Esophagus squamous epithelium (tissue), 5 donors: ENCODE results near the gene TNFRSF4. TPM values are rescaled to one million over a fixed set of nuclear protein-coding genes. Genes with fewer than 3 reads are reported as not detected.

Source experiments
- DNase-seq: peaks from one replicate; lab custom pipeline; 2025; lab: John Stamatoyannopoulos, UW
- H3K27ac ChIP-seq, 4 donors: fragments of 200-600 bp; sonication (generic); one replicate each; pipeline ENCODE4 v1.5.1; 2016 to 2019; ENCODE audit warnings: mild to moderate bottlenecking in 1 of 4
- H3K27me3 ChIP-seq, 4 donors: fragments of 200-600 bp; sonication (generic); 1 replicate in 3 of 4; 2 replicates in 1 of 4; pipeline versions ENCODE4 v1.5.1 to v1.6.0; 2017 to 2021; ENCODE audit warnings: antibody characterized with exemption in 1 of 4
- H3K36me3 ChIP-seq, 3 donors: fragments of 200-600 bp; sonication (generic); one replicate each; pipeline ENCODE4 v1.5.1; 2016 to 2019
- H3K4me1 ChIP-seq, 3 donors: fragments of 200-600 bp; sonication (generic); one replicate each; pipeline ENCODE4 v1.5.1; 2017 to 2019
- H3K4me3 ChIP-seq, 4 donors: fragments of 200-600 bp; sonication (generic); 1 replicate in 3 of 4; 2 replicates in 1 of 4; pipeline ENCODE4 v1.5.1; 2016 to 2019; ENCODE audit warnings: mild to moderate bottlenecking in 2 of 4, moderate library complexity in 1 of 4
- H3K9me3 ChIP-seq, 3 donors: fragments of 200-600 bp; sonication (generic); one replicate each; pipeline ENCODE4 v1.5.1; 2016 to 2019
- POLR2A ChIP-seq, 4 donors: fragments of 450-650 bp; IDR thresholded peaks; one replicate each; pipeline ENCODE4 v1.6.1; 2017; ENCODE audit warnings: antibody characterized with exemption in 4 of 4, mild to moderate bottlenecking in 4 of 4, moderate library complexity in 3 of 4
- WGBS, 2 donors: methylation state at CpG; one replicate each; pipeline ENCODE4 v1.1.5; 2018; 5-methylcytosine and 5-hydroxymethylcytosine counted together
- intact Hi-C: fragments of 100-400 bp; cut with DNase I; formaldehyde crosslinking; loops from one replicate; pipeline ENCODE4 v1.15.0; 2022
- total RNA-seq, 4 donors: library from RNA; depleted of rRNA; stranded (reverse); fragments of >200 nt; gene quantifications; one replicate each; pipeline ENCODE4 v1.1.0, GENCODE V29; 2016
- TF ChIP-seq, protein P1 (sequence below), 6 experiments: fragments of 450-650 bp in 4 of 6; fragments of 200-600 bp in 2 of 6; sonication (generic) in 2 of 6; IDR thresholded peaks; one replicate each; pipeline ENCODE4 v1.5.1; 2016 to 2019; ENCODE audit warnings: antibody characterized with exemption in 6 of 6, mild to moderate bottlenecking in 4 of 6, moderate library complexity in 4 of 6
- donor health status: DM: yes; HTN: yes; CAD: no.

The TNFRSF4 gene
- total RNA-seq, 4 donors from 2014 or later, result 0.40 to 1.3 (median 0.57) TPM; not detected in 1

- Histone ChIP-seq H3K27me3 (peaks cover 0 to 92% (median 6%) of the 10 kb centered on the region in 4 donors), H3K9me3 (no peaks in the 10 kb centered on the region), H3K36me3 (peaks cover 0 to 55% (median 0%) of the 10 kb centered on the region in 3 donors), H3K27ac (no peak overlapping the region), H3K4me1 (peaks cover 11 to 63% (median 15%) of the 10 kb centered on the region in 3 donors), H3K4me3 (no peak overlapping the region)
- 80 to 85% methylated on average over 1 to 5 of the region's 33 CpGs for WGBS, 2 donors
- no peak for TF ChIP-seq POLR2A (IDR thresholded peaks at IDR 0.05)
- TF ChIP-seq, protein P1, sequence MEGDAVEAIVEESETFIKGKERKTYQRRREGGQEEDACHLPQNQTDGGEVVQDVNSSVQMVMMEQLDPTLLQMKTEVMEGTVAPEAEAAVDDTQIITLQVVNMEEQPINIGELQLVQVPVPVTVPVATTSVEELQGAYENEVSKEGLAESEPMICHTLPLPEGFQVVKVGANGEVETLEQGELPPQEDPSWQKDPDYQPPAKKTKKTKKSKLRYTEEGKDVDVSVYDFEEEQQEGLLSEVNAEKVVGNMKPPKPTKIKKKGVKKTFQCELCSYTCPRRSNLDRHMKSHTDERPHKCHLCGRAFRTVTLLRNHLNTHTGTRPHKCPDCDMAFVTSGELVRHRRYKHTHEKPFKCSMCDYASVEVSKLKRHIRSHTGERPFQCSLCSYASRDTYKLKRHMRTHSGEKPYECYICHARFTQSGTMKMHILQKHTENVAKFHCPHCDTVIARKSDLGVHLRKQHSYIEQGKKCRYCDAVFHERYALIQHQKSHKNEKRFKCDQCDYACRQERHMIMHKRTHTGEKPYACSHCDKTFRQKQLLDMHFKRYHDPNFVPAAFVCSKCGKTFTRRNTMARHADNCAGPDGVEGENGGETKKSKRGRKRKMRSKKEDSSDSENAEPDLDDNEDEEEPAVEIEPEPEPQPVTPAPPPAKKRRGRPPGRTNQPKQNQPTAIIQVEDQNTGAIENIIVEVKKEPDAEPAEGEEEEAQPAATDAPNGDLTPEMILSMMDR (IDR thresholded peaks at IDR 0.05), result no peak
- DNase-seq, result no peak
- intact Hi-C loops, result no loop called here
Observed at GRCh38 chr1:1171546-1172340, 42.2 kb downstream of the TNFRSF4 start.

- no peak overlapping the region for H3K4me3 ChIP-seq
- DNase-seq, result no peak
- intact Hi-C loops, result no loop called here
- H3K27ac ChIP-seq, result no peak overlapping the region
- H3K4me1 ChIP-seq, result peaks cover 17 to 69% (median 18%) of the 10 kb centered on the region in 3 donors
- H3K27me3 ChIP-seq, result peaks cover 0 to 92% (median 6%) of the 10 kb centered on the region in 4 donors
- H3K36me3 ChIP-seq, result peaks cover 0 to 55% (median 0%) of the 10 kb centered on the region in 3 donors
- TF ChIP-seq, protein P1 (IDR thresholded peaks at IDR 0.05), result no peak
- TF ChIP-seq POLR2A (IDR thresholded peaks at IDR 0.05), result no peak
- H3K9me3 ChIP-seq, result no peaks in the 10 kb centered on the region
- no CpG with 5 or more reads among the region's 12 CpGs for WGBS, 2 donors
Observed at GRCh38 chr1:1171161-1171545, 42.8 kb downstream of the TNFRSF4 start.

GRCh38 chr1:1170215-1171091 lies 43.5 kb downstream of the TNFRSF4 start:
- intact Hi-C loops, result no loop called here
- DNase-seq, result no peak
- Histone ChIP-seq H3K4me3 (no peak overlapping the region), H3K9me3 (no peaks in the 10 kb centered on the region), H3K27me3 (peaks cover 0 to 92% (median 6%) of the 10 kb centered on the region in 4 donors), H3K36me3 (peaks cover 0 to 54% (median 0%) of the 10 kb centered on the region in 3 donors), H3K27ac (no peak overlapping the region), H3K4me1 (peaks cover 18 to 76% (median 22%) of the 10 kb centered on the region in 3 donors)
- no peak for TF ChIP-seq POLR2A (IDR thresholded peaks at IDR 0.05)
- TF ChIP-seq, protein P1 (IDR thresholded peaks at IDR 0.05), result no peak
- 35 to 49% methylated on average over 7 to 9 of the region's 26 CpGs for WGBS, 2 donors

- Histone ChIP-seq H3K9me3 (no peaks in the 10 kb centered on the region), H3K4me3 (no peak overlapping the region), H3K27me3 (peaks cover 0 to 96% (median 6%) of the 10 kb centered on the region in 4 donors), H3K27ac (no peak overlapping the region), H3K36me3 (peaks cover 0 to 46% (median 0%) of the 10 kb centered on the region in 3 donors), H3K4me1 (peaks cover 18 to 81% (median 22%) of the 10 kb centered on the region in 3 donors)
- DNase-seq, result no peak
- intact Hi-C loops, result no loop called here
- TF ChIP-seq, protein P1 (IDR thresholded peaks at IDR 0.05), result no peak
- no peak for TF ChIP-seq POLR2A (IDR thresholded peaks at IDR 0.05)
- 70% methylated on average over 6 of the region's 32 CpGs; no CpG with 5 or more reads in 1 of the 2 donors for WGBS, 2 donors
Observed at GRCh38 chr1:1169429-1170214, 44.3 kb downstream of the TNFRSF4 start.
